ENCODE measurements around the gene ATP8B4.

GRCh38 chr15:49900006-49900902 is 218.8 kb downstream of the ATP8B4 start:
- TF ChIP-seq CTCF (IDR thresholded peaks at IDR 0.05; ENCODE audit: control extremely low read depth in 1 of 3, insufficient read depth in 1 of 3, low read depth in 1 of 3, low read length in 3 of 3) (no peak), BRCA1 (IDR thresholded peaks at IDR 0.05; ENCODE audit: low read depth, low read length) (no peak), POLR2A (IDR thresholded peaks at IDR 0.05; ENCODE audit: control extremely low read depth in 1 of 2, low read depth in 2 of 2, low read length in 2 of 2) (no peak), EP300 (IDR thresholded peaks at IDR 0.05; ENCODE audit: borderline replicate concordance in 1 of 2, low read depth in 2 of 2, low read length in 2 of 2) (no peak), POLR2AphosphoS5 (IDR thresholded peaks at IDR 0.05; ENCODE audit: low read depth, low read length) (no peak), RFX5 (IDR thresholded peaks at IDR 0.05; ENCODE audit: borderline replicate concordance, low read depth, low read length) (no peak), GTF2F1 (IDR thresholded peaks at IDR 0.05; ENCODE audit: borderline replicate concordance, low read depth, low read length) (no peak), GABPA (IDR thresholded peaks at IDR 0.05; ENCODE audit: borderline replicate concordance, insufficient read depth, low read length) (no peak)
